ENCODE measurements around the gene TDO2. TPM values are rescaled to one million over a fixed set of nuclear protein-coding genes. Genes with fewer than 3 reads are reported as not detected.

The TDO2 gene
- total RNA-seq, 1 donor: 1.4 TPM

DNA sequence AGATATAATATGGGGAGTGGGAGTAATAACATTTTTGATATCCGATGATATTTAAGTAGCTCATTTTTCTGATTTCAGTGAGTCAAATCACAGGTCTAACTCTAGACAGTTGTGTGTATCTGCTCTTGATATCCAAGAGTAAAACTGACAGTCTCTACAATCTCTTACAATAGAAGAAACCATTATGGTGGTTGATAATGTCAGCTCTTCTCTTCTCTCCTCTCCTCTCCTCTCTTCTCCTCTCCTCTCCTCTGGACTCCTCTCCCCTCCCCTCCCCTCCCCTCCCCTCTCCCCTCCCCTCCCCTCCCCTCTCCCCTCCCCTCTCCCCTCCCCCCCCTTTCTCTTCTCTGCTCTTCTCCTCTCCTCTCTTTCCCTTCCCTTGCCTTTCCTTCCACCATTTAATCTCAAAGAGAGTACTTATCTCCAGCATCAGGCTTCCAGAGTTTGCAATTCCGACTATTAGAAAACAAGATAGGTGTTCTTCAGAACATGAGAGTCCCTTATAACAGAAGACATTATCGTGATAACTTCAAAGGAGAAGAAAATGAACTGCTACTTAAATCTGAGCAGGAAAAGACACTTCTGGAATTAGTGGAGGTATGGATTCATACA lies 6.2 kb downstream of the TDO2 start:
- H3K27me3 ChIP-seq (ENCODE audit: insufficient read depth, low read length): peaks cover 19% of the 10 kb centered on the region
- H2AFZ ChIP-seq (ENCODE audit: low read length): no peak overlapping the region
- DNase-seq (ENCODE audit: insufficient read length, low spot score, missing footprints): no peak
- H3K4me3 ChIP-seq (ENCODE audit: insufficient read depth, low read length): no peak overlapping the region
- TF ChIP-seq, protein P1, sequence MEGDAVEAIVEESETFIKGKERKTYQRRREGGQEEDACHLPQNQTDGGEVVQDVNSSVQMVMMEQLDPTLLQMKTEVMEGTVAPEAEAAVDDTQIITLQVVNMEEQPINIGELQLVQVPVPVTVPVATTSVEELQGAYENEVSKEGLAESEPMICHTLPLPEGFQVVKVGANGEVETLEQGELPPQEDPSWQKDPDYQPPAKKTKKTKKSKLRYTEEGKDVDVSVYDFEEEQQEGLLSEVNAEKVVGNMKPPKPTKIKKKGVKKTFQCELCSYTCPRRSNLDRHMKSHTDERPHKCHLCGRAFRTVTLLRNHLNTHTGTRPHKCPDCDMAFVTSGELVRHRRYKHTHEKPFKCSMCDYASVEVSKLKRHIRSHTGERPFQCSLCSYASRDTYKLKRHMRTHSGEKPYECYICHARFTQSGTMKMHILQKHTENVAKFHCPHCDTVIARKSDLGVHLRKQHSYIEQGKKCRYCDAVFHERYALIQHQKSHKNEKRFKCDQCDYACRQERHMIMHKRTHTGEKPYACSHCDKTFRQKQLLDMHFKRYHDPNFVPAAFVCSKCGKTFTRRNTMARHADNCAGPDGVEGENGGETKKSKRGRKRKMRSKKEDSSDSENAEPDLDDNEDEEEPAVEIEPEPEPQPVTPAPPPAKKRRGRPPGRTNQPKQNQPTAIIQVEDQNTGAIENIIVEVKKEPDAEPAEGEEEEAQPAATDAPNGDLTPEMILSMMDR (IDR thresholded peaks at IDR 0.05; ENCODE audit: extremely low read depth, low read depth, low read length): no peak
- H4K20me1 ChIP-seq (ENCODE audit: insufficient read depth, low read length): no peaks in the 10 kb centered on the region
- H3K27ac ChIP-seq (ENCODE audit: low read depth, low read length): no peak overlapping the region
- H3K9me3 ChIP-seq (ENCODE audit: low read depth, low read length): no peaks in the 10 kb centered on the region
- H3K79me2 ChIP-seq (ENCODE audit: insufficient read depth, low read length): no peaks in the 10 kb centered on the region
- peaks cover 14% of the 10 kb centered on the region for H3K4me1 ChIP-seq (ENCODE audit: insufficient read depth, low read length)
- no peak overlapping the region for H3K4me2 ChIP-seq (ENCODE audit: insufficient read depth, low read length)
- H3K36me3 ChIP-seq (ENCODE audit: insufficient read depth, low read length): no peaks in the 10 kb centered on the region

DNA sequence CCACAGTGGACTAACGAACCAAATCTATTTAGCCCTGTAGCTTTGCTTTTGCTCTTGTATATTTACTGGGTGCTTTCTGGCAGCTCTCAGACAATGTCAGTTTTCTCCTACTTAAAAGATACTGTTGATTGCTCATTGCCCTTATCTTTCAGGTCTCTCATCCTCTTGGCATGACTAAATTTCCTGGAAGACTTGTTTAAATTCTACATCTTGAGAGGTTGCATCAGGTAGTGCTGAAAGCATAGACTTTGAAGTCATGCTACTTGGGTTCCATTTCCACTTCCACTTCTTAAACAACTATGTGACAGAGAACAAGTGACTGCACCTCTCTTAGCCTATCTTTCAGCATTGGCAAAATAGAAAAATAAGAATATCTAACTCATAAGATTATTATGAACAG lies 8.4 kb downstream of the TDO2 start:
- Histone ChIP-seq H4K20me1 (ENCODE audit: insufficient read depth, low read length) (no peaks in the 10 kb centered on the region), H3K36me3 (ENCODE audit: insufficient read depth, low read length) (no peaks in the 10 kb centered on the region), H3K79me2 (ENCODE audit: insufficient read depth, low read length) (no peaks in the 10 kb centered on the region), H3K4me1 (ENCODE audit: insufficient read depth, low read length) (peaks cover 7% of the 10 kb centered on the region), H3K4me3 (ENCODE audit: insufficient read depth, low read length) (no peak overlapping the region), H3K27ac (ENCODE audit: low read depth, low read length) (no peak overlapping the region), H3K9me3 (ENCODE audit: low read depth, low read length) (no peaks in the 10 kb centered on the region), H3K27me3 (ENCODE audit: insufficient read depth, low read length) (peaks cover 9% of the 10 kb centered on the region), H3K4me2 (ENCODE audit: insufficient read depth, low read length) (no peak overlapping the region), H2AFZ (ENCODE audit: low read length) (no peak overlapping the region)
- DNase-seq (ENCODE audit: insufficient read length, low spot score, missing footprints): no peak
- TF ChIP-seq, protein P1 (IDR thresholded peaks at IDR 0.05; ENCODE audit: extremely low read depth, low read depth, low read length): no peak

DNA sequence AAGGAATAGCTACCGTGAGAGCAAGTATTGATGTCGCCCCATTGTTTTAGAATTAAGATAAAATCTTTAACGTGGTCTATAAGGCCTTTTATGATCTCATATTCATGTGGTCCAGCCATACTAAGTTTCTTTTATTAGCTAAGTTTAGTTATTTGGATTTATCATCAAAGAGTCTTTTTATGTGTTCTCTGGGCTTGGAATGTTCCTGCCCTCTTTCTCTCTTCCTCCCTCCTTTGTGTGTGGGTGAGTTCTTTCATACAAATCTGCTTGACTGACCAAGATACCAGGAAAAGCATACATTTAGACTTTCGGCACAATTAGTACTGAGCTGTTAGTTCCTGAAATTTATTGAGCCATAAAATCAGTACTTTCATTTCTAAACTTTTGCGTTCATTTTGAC lies 11.3 kb downstream of the TDO2 start:
- no peak overlapping the region for H3K4me2 ChIP-seq (ENCODE audit: insufficient read depth, low read length)
- H3K4me1 ChIP-seq (ENCODE audit: insufficient read depth, low read length): no peaks in the 10 kb centered on the region
- H3K27ac ChIP-seq (ENCODE audit: low read depth, low read length): no peak overlapping the region
- no peaks in the 10 kb centered on the region for H3K79me2 ChIP-seq (ENCODE audit: insufficient read depth, low read length)
- no peaks in the 10 kb centered on the region for H3K36me3 ChIP-seq (ENCODE audit: insufficient read depth, low read length)
- no peak for DNase-seq (ENCODE audit: insufficient read length, low spot score, missing footprints)
- peaks cover 3% of the 10 kb centered on the region for H3K27me3 ChIP-seq (ENCODE audit: insufficient read depth, low read length)
- H3K4me3 ChIP-seq (ENCODE audit: insufficient read depth, low read length): no peak overlapping the region
- H2AFZ ChIP-seq (ENCODE audit: low read length): no peak overlapping the region
- TF ChIP-seq, protein P1 (IDR thresholded peaks at IDR 0.05; ENCODE audit: extremely low read depth, low read depth, low read length): no peak
- no peaks in the 10 kb centered on the region for H4K20me1 ChIP-seq (ENCODE audit: insufficient read depth, low read length)
- H3K9me3 ChIP-seq (ENCODE audit: low read depth, low read length): no peaks in the 10 kb centered on the region

DNA sequence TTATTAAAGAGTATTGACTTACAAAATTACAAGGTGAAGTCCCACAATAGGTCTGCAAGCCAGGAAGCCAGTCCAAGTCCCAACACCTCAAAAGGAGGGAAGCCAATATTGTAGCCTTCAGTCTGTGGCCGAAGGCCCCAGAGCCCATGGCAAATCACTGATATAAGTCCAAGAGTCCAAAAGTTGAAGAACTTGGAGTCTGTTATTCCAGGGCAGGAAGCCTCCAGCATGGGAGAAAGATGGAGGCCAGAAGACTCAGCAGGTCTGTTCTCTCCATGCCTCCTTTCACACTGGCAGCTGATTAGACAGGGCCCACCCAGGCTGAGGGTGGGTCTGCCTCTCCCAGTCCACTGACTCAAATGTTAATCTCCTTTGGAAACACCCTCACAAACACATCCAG lies 18.1 kb downstream of the TDO2 start:
- no peak overlapping the region for H3K4me3 ChIP-seq (ENCODE audit: insufficient read depth, low read length)
- H3K27me3 ChIP-seq (ENCODE audit: insufficient read depth, low read length): no peaks in the 10 kb centered on the region
- H3K9me3 ChIP-seq (ENCODE audit: low read depth, low read length): no peaks in the 10 kb centered on the region
- no peaks in the 10 kb centered on the region for H4K20me1 ChIP-seq (ENCODE audit: insufficient read depth, low read length)
- H2AFZ ChIP-seq (ENCODE audit: low read length): no peak overlapping the region
- H3K79me2 ChIP-seq (ENCODE audit: insufficient read depth, low read length): no peaks in the 10 kb centered on the region
- no peak overlapping the region for H3K4me2 ChIP-seq (ENCODE audit: insufficient read depth, low read length)
- H3K4me1 ChIP-seq (ENCODE audit: insufficient read depth, low read length): no peaks in the 10 kb centered on the region
- DNase-seq (ENCODE audit: insufficient read length, low spot score, missing footprints): no peak
- TF ChIP-seq, protein P1 (IDR thresholded peaks at IDR 0.05; ENCODE audit: extremely low read depth, low read depth, low read length): no peak
- no peaks in the 10 kb centered on the region for H3K36me3 ChIP-seq (ENCODE audit: insufficient read depth, low read length)
- no peak overlapping the region for H3K27ac ChIP-seq (ENCODE audit: low read depth, low read length)
